HG03064 (cell line): Measurements from ENCODE around the gene HNRNPU.

Experiments used
- ATAC-seq: cut with Tn5 transposase; IDR thresholded peaks from one replicate; pipeline ENCODE4 v1.9.1; 2021; ENCODE audit warnings: low read depth; ENCODE audit not compliant: unreplicated experiment

Gene HNRNPU

GRCh38 chr1:244863491-244864252, 671 bp downstream of the HNRNPU start:
- ATAC-seq: peak; percentile 11

GRCh38 chr1:244862699-244863490, 1.4 kb downstream of the HNRNPU start:
- peak; percentile 50 for ATAC-seq

GRCh38 chr1:244862354-244862698, 2.0 kb downstream of the HNRNPU start:
- ATAC-seq: no peak

- ATAC-seq: no peak
Observed at GRCh38 chr1:244861683-244862082, 2.7 kb downstream of the HNRNPU start.

- ATAC-seq: no peak
Observed at GRCh38 chr1:244860914-244861610, 3.3 kb downstream of the HNRNPU start.

DNA sequence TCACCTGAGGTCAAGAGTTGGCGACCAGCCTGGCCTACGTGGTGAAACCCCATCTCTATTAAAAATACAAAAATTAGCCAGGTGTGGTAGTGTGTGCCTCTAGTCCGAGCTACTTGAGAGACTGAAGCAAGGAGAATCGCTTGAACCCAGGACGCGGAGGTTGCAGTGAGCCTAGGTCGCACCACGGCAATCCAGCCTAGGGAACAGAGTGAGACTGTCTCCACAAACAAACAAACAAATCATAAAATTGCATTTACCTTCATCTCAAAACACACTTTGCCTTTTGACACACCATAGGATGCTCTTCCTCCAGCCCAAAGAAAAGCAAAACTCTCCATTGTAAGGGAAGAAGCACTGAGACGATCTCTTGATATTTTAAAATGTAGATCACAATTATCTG, 4.3 kb downstream of the HNRNPU start:
- ATAC-seq: no peak

GRCh38 chr1:244858357-244858756, 6.0 kb downstream of the HNRNPU start:
- no peak for ATAC-seq

DNA sequence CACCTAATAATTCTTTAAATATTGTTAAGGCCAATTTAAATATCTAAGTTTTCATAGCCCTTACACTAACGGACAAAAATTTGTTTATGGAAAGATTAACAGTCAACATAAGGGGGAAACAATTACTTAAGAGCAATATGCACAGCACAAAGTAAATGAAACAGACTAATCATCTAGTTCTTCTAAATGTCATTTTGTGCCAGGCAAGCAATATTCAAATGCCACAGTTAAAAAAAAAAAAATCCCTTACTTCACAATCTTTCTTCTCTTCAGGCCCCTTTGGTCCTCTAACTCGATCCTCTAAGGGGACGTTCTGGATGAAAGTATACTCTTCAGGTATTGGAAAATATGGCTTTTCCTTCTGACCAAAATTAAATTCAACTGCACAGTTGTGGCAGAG, 6.6 kb downstream of the HNRNPU start:
- no peak for ATAC-seq

DNA sequence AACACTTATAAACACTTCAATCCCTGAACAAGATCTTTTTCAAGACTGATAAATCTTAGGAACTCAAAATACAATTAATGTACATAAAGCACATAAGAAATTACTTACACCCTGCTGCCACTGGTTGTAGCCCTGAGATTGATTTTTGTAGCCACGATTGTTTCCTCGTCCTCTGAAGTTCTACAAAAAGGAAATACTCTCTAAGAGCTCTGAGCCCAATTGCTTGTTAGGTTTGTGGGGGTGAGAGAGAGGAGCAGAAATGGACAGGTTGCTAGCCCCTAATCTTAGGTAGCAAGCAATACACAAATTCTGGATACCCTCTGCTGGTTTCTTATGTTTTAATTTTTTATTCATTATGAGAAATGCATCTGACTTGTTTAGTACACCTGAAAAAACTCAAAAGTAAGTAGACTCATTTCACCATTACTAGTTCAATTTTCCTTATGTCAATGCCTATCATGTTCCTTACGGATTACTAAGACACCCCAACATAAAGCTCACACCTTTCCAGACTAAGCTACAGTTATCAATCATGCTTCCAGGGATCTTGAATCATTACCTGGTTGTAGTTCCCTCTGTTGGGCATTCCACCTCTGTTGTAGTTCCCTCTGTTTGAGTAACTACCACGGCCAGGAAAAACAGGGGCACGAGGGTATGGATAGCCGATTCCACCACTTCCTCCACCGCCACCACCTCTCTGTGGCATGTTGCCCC, 9.3 kb downstream of the HNRNPU start:
- ATAC-seq: no peak

DNA sequence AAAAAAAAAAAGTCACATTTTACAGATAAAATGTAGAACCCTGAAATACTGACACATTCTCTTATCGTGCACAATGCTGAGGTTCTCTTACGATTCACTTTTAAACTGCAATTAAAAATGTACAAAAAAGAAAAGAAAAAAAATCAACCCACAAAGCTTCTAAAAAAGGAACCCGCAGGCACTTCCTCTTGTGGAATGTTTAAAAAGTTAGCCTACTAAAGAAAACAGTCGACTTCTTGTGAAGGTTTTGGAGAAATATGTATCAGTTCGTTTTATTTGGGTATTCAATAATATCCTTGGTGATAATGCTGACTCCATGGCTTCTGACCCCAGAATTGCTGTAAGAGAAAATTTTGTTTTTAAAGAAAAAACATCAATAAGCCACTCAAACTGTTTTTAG, 10.2 kb downstream of the HNRNPU start:
- ATAC-seq: no peak

- ATAC-seq: no peak
Observed at GRCh38 chr1:244852694-244853093, 11.6 kb downstream of the HNRNPU start.

- ATAC-seq: no peak
Observed at GRCh38 chr1:244851546-244852231, 12.7 kb downstream of the HNRNPU start.

DNA sequence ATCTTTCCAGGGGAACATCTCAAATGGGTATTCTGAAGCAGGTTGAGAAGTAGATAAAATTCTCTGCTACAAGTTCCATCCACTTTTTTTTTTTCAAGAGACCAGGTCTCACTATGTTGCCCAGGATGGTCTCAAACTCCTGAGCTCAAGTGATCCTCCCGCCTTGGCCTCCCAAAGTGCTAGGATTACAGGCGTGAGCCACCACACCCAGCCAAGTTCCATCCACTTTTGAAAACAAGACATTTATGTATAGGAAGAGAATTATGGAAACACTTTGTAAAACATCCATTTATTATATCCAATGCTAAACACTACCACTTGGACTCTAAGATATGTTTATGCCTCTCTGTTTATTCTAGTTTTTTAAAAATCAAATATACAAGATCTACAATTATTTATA, 13.4 kb downstream of the HNRNPU start:
- ATAC-seq: no peak

DNA sequence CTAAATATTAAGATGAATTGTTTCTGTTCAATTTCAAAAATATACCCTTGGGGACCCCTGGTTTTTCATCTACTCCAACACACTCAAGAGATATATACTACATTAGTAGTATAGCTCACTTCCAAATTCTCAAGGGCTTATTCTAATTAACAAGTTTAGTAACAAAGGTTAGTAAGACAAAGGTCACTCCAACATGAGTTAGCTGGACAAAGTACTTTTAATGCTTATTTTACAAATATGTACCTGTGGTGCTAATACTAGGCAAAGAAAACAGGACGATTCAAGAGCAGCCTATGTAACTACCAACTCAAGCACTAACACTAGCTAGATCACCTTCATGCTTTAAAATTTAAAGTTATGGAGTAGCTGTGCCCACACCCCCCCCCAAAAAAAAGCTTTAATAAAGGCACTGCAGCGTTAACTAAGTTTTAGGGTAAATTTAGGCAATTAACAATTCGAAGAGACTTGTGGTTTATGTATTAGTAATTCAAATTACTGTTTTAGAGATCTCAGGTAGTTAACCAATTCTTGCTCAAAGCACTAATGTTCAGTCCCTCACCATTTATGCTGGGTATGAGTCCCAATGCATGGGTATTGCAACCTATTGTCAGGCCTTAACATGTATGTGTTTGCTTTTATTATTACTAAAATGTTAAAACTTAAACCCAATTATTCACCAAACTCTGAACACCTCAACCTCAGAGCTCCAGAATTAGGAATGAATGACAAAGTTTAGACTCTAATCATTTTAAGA, 14.1 kb downstream of the HNRNPU start:
- no peak for ATAC-seq

GRCh38 chr1:244849189-244849866, 15.0 kb downstream of the HNRNPU start:
- no peak for ATAC-seq

- no peak for ATAC-seq
Observed at GRCh38 chr1:244846653-244847052, 17.7 kb downstream of the HNRNPU start.

- ATAC-seq: no peak
Observed at GRCh38 chr1:244844155-244845121, 19.9 kb downstream of the HNRNPU start.
